Gastrocnemius medialis (tissue), 4 donors: ENCODE results near the gene GAS2L1. TPM values are rescaled to one million over a fixed set of nuclear protein-coding genes. Genes with fewer than 3 reads are reported as not detected.

ENCODE experiments used
- ATAC-seq, 2 donors: fragments of 150-250 bp; one replicate each; pipeline ENCODE4 v1.9.1; 2016
- DNase-seq, 2 donors: peaks; one replicate each; pipeline ENCODE4 v3.0.0-alpha.2; 2019
- H3K27ac ChIP-seq, 4 donors: fragments of 200-600 bp; sonication (generic); 1 replicate in 1 of 4; 2 replicates in 3 of 4; pipeline ENCODE4 v1.5.1; 2016 to 2018; ENCODE audit warnings: mild to moderate bottlenecking in 2 of 4, moderate library complexity in 1 of 4
- H3K27me3 ChIP-seq, 3 donors: fragments of 200-600 bp; sonication (generic) in 2 of 3; 1 replicate in 1 of 3; 2 replicates in 2 of 3; pipeline versions ENCODE4 v1.5.1 to v1.6.0; 2016 to 2019; ENCODE audit warnings: mild to moderate bottlenecking in 1 of 3, moderate library complexity in 1 of 3
- H3K36me3 ChIP-seq, 2 donors: fragments of 200-600 bp; sonication (generic) in 1 of 2; one replicate each; pipeline ENCODE4 v1.5.1; 2017 to 2018
- H3K4me1 ChIP-seq, 2 donors: fragments of 200-600 bp; sonication (generic) in 1 of 2; one replicate each; pipeline ENCODE4 v1.5.1; 2016 to 2017; ENCODE audit warnings: mild to moderate bottlenecking in 2 of 2
- H3K4me3 ChIP-seq, 4 donors: fragments of 200-600 bp; sonication (generic) in 3 of 4; 1 replicate in 1 of 4; 2 replicates in 3 of 4; pipeline ENCODE4 v1.5.1; 2016 to 2019; ENCODE audit warnings: mild to moderate bottlenecking in 2 of 4
- H3K9me3 ChIP-seq, 3 donors: fragments of 200-600 bp; sonication (generic) in 2 of 3; 1 replicate in 1 of 3; 2 replicates in 2 of 3; pipeline ENCODE4 v1.5.1; 2016 to 2019
- POLR2A ChIP-seq, 2 donors: fragments of 450-650 bp; IDR thresholded peaks; one replicate each; pipeline ENCODE4 v1.6.1; 2017; ENCODE audit warnings: antibody characterized with exemption in 2 of 2, mild to moderate bottlenecking in 2 of 2, moderate library complexity in 2 of 2
- in situ Hi-C, 4 donors: fragments of 200-750 bp; cut with MboI; loops; one replicate each; pipeline versions ENCODE4 v1.15.0 to v1.8.0; 2017; ENCODE audit warnings: low sequenced_read_pairs in 4 of 4
- intact Hi-C: fragments of 100-400 bp; cut with DNase I; formaldehyde crosslinking; loops from one replicate; pipeline ENCODE4 v1.15.1; 2023; ENCODE audit warnings: low total_unique reads
- total RNA-seq, 4 donors: library from RNA; depleted of rRNA; stranded (reverse); fragments of >200 nt; gene quantifications; one replicate each; pipeline versions ENCODE4 v1.1.0 to v1.2.3, GENCODE V29; 2016
- TF ChIP-seq, protein P1 (sequence below), 5 experiments: fragments of 450-650 bp in 3 of 5; fragments of 200-600 bp in 2 of 5; sonication (generic) in 2 of 5; IDR thresholded peaks in 4 of 5; conservative IDR thresholded peaks in 1 of 5; 1 replicate in 4 of 5; 2 replicates in 1 of 5; pipeline ENCODE4 v1.5.1; 2016 to 2019; ENCODE audit warnings: antibody characterized with exemption in 5 of 5, mild to moderate bottlenecking in 3 of 5, moderate library complexity in 3 of 5

Gene GAS2L1
- total RNA-seq, 4 donors from 2014 or later, result 4.8 to 23.0 (median 6.6) TPM

DNA sequence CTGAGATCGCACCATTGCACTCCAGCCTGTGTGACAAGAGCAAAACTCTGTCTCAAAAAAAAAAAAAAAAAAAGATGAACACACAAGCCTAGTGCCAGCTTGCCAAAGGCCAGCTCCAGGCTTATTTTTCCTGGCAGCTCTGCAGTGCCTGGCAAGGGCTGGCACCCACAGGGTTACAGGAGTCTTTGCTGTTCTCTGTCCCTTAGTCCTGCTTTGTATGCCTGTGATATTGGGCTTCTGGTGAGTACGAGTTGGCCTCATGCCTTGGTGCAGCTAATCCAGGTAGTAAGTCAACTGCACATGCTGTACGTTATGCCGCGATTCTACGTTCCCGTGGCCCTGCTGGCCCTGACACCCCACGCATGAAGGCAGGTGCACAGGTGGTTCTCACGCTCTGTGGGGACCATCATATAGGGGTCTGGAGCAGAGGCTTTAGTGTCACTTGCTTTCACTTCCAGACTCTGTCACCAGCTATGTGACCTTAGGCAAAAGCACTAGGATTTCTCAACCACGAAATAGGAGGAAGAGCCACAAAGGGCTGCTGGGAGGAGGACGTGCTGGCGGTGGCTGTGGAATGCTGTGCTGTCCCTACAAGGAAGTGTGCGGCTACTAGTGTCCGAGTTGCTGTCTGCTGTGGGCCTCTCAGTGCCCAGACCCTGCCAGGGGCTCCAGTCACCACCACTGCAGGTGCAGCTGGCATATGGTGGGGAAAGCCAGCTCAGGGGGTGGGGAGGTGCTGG, 30.5 kb downstream of the GAS2L1 start:
- TF ChIP-seq POLR2A (IDR thresholded peaks at IDR 0.05), result no peak
- TF ChIP-seq, protein P1, sequence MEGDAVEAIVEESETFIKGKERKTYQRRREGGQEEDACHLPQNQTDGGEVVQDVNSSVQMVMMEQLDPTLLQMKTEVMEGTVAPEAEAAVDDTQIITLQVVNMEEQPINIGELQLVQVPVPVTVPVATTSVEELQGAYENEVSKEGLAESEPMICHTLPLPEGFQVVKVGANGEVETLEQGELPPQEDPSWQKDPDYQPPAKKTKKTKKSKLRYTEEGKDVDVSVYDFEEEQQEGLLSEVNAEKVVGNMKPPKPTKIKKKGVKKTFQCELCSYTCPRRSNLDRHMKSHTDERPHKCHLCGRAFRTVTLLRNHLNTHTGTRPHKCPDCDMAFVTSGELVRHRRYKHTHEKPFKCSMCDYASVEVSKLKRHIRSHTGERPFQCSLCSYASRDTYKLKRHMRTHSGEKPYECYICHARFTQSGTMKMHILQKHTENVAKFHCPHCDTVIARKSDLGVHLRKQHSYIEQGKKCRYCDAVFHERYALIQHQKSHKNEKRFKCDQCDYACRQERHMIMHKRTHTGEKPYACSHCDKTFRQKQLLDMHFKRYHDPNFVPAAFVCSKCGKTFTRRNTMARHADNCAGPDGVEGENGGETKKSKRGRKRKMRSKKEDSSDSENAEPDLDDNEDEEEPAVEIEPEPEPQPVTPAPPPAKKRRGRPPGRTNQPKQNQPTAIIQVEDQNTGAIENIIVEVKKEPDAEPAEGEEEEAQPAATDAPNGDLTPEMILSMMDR (IDR thresholded peaks at IDR 0.05 in 4 of 5, conservative IDR thresholded peaks at IDR 0.05 in 1 of 5), result no peak

DNA sequence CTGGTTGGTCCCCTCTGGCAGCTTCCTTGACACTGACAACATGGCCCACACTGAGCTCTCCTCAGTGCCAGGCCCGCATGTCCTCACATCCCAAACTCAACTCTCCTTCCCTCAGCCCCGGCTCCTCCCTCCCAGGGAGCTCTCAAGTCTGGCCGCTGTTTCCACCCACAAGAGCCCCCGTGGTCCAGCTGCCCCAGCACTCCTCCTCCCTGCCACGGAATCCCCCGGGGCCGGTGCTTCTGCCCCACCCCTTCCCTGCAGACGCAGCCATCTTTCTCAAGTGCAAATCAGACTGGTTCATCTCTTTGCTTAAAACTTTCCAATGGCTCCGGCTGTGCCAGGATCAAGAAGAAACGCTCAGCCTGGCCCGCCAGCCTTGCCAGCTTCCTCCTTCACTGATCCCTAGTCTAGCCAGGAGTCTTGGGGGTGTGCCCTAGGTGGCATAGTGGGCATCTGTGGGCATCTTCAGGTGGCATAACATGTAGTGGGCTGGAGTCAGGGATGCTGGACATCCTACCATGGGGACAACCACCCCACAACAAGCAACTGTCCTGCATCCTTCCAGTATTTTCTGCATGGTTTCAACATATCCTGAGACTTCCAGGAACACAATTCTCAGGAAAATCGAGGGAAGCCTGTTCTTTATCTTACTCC, 31.3 kb downstream of the GAS2L1 start:
- no peak for TF ChIP-seq POLR2A (IDR thresholded peaks at IDR 0.05)
- TF ChIP-seq, protein P1 (IDR thresholded peaks at IDR 0.05 in 4 of 5, conservative IDR thresholded peaks at IDR 0.05 in 1 of 5), result no peak
- H3K27ac ChIP-seq, result peak overlapping the region; percentile 84 to 96 (median 89)
- peak; percentile 3 to 19 for ATAC-seq
- intact Hi-C loops, result loop anchor here (1.0 to 2.0 kb wide), 2 partner anchors 31 to 51 kb away; partner anchors contain the start of genes AP1B1 and GAS2L1
- no peaks in the 10 kb centered on the region for H3K27me3 ChIP-seq
- in situ Hi-C loops, result no loop called here
- no peak overlapping the region for H3K4me3 ChIP-seq
- H3K36me3 ChIP-seq, result peaks cover 0 to 65% of the 10 kb centered on the region in 2 donors
- peak in 1 of 2 donors; percentile 40 for DNase-seq
- H3K4me1 ChIP-seq, result peaks cover 27 to 36% of the 10 kb centered on the region in 2 donors
- no peaks in the 10 kb centered on the region for H3K9me3 ChIP-seq

More for the DNA sequence above, 30.5 kb downstream of the GAS2L1 start:
- Histone ChIP-seq H3K4me1 (peaks cover 27 to 36% of the 10 kb centered on the region in 2 donors), H3K9me3 (no peaks in the 10 kb centered on the region), H3K4me3 (peak overlapping the region in 2 of 4 donors; percentile 16 to 44), H3K27ac (peak overlapping the region; percentile 84 to 96 (median 89)), H3K36me3 (peaks cover 0 to 67% of the 10 kb centered on the region in 2 donors), H3K27me3 (no peaks in the 10 kb centered on the region)
- peak; percentile 84 to 88 for DNase-seq
- in situ Hi-C loops (no loop called here), intact Hi-C loops (loop anchor here (1.0 to 2.0 kb wide), 2 partner anchors 30 to 51 kb away; partner anchors contain the start of genes AP1B1 and GAS2L1)
- ATAC-seq, result peak; percentile 92 to 96

DNA sequence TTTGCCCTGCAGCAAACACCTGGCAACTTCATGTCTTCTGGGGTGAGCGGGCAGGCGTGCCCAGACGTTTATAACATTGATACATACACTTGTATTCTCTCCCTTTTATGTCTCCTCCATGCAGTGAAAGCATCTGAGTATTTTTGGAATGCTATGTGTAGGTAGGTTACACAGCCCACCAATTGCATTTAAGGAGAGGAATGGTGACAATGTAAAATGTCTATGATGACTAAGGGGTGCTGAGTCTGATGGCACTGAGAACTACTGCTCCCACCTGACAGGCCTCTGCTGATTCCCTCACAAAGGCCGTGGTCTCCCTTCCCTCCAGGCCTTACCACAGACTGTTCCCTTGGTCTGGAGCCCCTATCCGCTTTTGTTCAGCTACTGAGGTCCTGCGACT, 31.9 kb downstream of the GAS2L1 start:
- H3K27ac ChIP-seq, result peak overlapping the region; percentile 84 to 96 (median 89)
- no peaks in the 10 kb centered on the region for H3K27me3 ChIP-seq
- ATAC-seq (no peak), DNase-seq (no peak)
- TF ChIP-seq, protein P1 (IDR thresholded peaks at IDR 0.05 in 4 of 5, conservative IDR thresholded peaks at IDR 0.05 in 1 of 5), result no peak
- no peak for TF ChIP-seq POLR2A (IDR thresholded peaks at IDR 0.05)
- H3K4me1 ChIP-seq, result peaks cover 34 to 40% of the 10 kb centered on the region in 2 donors
- no peaks in the 10 kb centered on the region for H3K9me3 ChIP-seq
- in situ Hi-C loops (no loop called here), intact Hi-C loops (no loop called here)
- no peak overlapping the region for H3K4me3 ChIP-seq
- H3K36me3 ChIP-seq, result peaks cover 0 to 65% of the 10 kb centered on the region in 2 donors

DNA sequence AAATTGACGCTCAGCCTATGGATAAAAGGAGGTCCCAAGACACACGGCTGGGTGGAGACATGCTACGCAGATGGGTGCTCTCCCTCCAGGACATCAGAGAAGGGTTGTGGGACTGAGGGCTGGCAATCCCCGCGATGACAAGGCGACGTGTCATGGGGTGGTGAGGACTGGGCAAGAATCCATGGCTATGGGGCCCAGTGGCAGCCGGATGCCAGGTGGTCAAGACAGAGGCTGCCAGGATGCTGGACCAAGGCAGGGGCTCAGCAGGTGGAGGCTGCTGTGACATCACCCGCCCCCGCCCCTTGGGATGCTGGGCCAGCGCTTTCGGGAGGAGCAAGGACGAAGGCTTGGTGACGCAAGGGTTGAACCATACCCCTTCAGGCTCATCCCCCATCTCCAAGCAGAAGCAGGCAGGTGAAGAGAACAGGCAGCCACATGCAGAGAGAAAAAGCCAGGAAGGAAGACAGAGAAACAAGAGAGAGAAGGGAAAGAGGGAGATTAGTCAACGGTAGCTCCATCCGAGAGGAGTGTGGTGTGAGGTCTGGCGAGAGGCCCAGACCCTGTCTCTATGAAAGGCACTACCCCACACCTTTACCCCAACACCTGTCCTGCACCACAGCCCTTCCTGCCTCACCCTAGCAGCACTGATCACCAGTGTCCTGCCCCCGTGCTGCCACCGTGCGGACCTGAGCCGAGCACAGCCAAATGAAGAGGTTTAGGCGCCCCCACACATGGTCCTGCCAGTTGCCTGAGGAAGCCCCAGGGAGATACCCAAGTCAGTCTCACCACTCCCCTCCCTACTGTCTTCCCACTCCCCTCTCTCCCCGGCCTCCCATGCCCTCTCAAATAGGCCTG, 33.2 kb downstream of the GAS2L1 start:
- Histone ChIP-seq H3K27me3 (no peaks in the 10 kb centered on the region), H3K36me3 (peaks cover 0 to 55% of the 10 kb centered on the region in 2 donors), H3K9me3 (no peaks in the 10 kb centered on the region), H3K4me3 (no peak overlapping the region), H3K27ac (peak overlapping the region in 1 of 4 donors; percentile 96), H3K4me1 (peaks cover 46 to 47% of the 10 kb centered on the region in 2 donors)
- in situ Hi-C loops (no loop called here), intact Hi-C loops (no loop called here)
- DNase-seq (no peak), ATAC-seq (no peak)
- no peak for TF ChIP-seq POLR2A (IDR thresholded peaks at IDR 0.05)
- TF ChIP-seq, protein P1 (IDR thresholded peaks at IDR 0.05 in 4 of 5, conservative IDR thresholded peaks at IDR 0.05 in 1 of 5), result no peak
